Activated naive CD8-positive, alpha-beta T cell treated with anti-CD3 and anti-CD28 coated beads, Interleukin-2, amount 10 ng/mL, durations not matched to agents 7 days and 5 days (primary cell): ENCODE results near the gene ANKLE1. TPM values are rescaled to one million over a fixed set of nuclear protein-coding genes. Genes with fewer than 3 reads are reported as not detected.

ENCODE experiments used
- ATAC-seq: fragments of 150-1000 bp; cut with Tn5 transposase; one replicate; pipeline ENCODE4 v1.10.0; 2021; ENCODE audit warnings: low read depth, moderate library complexity
- POLR2A ChIA-PET: fragments of 350-600 bp; sonication (Branson Sonifier 250); formaldehyde crosslinking; loops from one replicate; lab custom pipeline; 2021; ENCODE audit warnings: antibody characterized with exemption; lab: Charles Lee
- DNase-seq: peaks from one replicate; pipeline ENCODE4 v3.0.0; 2021
- H3K27ac Mint-ChIP-seq: one replicate; pipeline ENCODE4 v1.8.0; 2022; ENCODE audit warnings: mild to moderate bottlenecking, mixed read lengths
- H3K27me3 Mint-ChIP-seq: one replicate; pipeline ENCODE4 v1.8.0; 2022; ENCODE audit warnings: mild to moderate bottlenecking, moderate library complexity, mixed read lengths
- H3K36me3 Mint-ChIP-seq: one replicate; pipeline ENCODE4 v1.8.0; 2021; ENCODE audit warnings: mild to moderate bottlenecking, mixed read lengths
- H3K4me1 Mint-ChIP-seq: one replicate; pipeline ENCODE4 v1.8.0; 2021; ENCODE audit warnings: mixed read lengths
- H3K4me3 Mint-ChIP-seq: one replicate; pipeline ENCODE4 v1.8.0; 2022; ENCODE audit warnings: mild to moderate bottlenecking, moderate library complexity, mixed read lengths
- H3K9me3 Mint-ChIP-seq: one replicate; pipeline ENCODE4 v1.8.0; 2021; ENCODE audit warnings: mixed read lengths
- total RNA-seq, 2 experiments: library from RNA; stranded (reverse); gene quantifications; one replicate each; pipeline ENCODE4 v1.2.3, GENCODE V29; 2021

The ANKLE1 gene
- total RNA-seq, 2 experiments from 2014 or later, result 5.7 to 5.8 TPM

DNA sequence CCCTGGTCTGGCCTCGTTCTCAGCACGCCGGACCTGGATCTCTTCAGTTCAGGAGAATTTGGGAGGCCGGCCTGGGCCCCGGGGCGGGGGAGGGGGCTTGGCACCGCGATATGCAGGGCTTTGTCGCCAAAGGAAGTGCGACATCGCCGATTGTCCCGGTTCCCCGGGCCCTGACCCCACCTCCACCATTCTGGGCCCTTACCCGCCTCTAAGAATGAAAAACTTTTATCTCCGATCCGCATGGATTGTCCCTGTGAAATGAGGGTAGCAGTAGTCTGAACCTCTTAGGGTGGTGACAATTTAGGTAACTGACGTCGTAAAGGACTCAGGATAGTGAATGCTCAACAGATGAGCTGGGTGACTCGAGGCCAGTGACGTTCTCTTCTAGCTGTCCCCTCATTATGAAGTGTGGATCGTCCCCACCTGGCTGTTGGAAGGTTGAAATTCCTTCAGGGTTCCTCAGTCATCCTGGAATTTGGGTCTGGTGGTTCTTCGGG is 28.3 kb downstream of the ANKLE1 start:
- Mint-ChIP-seq H3K27ac (peak overlapping the region; percentile 99), H3K27me3 (no peaks in the 10 kb centered on the region), H3K9me3 (no peaks in the 10 kb centered on the region), H3K4me1 (peaks cover 26% of the 10 kb centered on the region), H3K36me3 (no peaks in the 10 kb centered on the region), H3K4me3 (peak overlapping the region; percentile 99)
- POLR2A ChIA-PET, result interaction anchor here (0.8 to 3.8 kb wide), 10 partner anchors 11 to 95 kb away, joined by 3 to 45 read pairs (median 4); partner anchors contain the start of genes ANO8, BST2 and GTPBP3
- ATAC-seq (no peak), DNase-seq (no peak)

DNA sequence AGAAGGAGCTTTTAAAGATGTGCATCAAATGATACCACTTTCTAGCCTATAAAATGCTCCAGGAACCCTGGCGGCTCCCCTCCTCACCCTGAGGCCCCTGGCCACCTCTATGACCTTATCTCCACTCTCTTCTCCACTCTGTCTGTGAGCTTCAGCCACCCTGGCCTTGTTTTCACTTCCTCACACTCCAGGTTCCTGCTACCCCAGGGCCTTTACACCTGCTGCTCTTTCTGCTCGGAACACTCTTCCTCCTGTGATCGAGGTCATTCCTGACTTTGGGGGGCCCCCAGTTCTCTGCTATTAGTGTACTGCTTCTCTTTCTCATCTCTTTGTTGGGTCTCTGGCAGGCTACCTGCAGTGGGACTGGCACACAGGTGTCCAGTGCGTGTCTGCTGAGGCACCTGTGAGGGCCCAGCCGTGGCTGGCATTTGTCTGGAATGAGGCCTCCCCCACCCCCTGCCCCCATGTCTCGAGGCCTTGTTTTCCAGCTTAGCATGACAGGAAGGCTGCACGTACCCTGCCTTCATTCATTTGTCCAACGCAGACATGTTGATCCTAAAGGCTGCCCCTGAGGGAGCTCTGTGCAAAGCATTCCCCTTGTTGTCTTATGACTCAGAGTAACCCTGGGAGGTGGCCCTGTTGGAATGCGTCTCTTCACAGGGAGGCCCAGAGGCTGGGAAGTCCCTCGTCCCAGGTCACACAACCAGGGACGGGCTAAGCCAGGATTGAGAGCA is 29.9 kb downstream of the ANKLE1 start:
- Mint-ChIP-seq H3K4me3 (peak overlapping the region; percentile 2), H3K27me3 (no peaks in the 10 kb centered on the region), H3K4me1 (peaks cover 23% of the 10 kb centered on the region), H3K27ac (peak overlapping the region; percentile 51), H3K36me3 (peaks cover 10% of the 10 kb centered on the region), H3K9me3 (no peaks in the 10 kb centered on the region)
- POLR2A ChIA-PET, result no interaction called here
- ATAC-seq (no peak), DNase-seq (no peak)

DNA sequence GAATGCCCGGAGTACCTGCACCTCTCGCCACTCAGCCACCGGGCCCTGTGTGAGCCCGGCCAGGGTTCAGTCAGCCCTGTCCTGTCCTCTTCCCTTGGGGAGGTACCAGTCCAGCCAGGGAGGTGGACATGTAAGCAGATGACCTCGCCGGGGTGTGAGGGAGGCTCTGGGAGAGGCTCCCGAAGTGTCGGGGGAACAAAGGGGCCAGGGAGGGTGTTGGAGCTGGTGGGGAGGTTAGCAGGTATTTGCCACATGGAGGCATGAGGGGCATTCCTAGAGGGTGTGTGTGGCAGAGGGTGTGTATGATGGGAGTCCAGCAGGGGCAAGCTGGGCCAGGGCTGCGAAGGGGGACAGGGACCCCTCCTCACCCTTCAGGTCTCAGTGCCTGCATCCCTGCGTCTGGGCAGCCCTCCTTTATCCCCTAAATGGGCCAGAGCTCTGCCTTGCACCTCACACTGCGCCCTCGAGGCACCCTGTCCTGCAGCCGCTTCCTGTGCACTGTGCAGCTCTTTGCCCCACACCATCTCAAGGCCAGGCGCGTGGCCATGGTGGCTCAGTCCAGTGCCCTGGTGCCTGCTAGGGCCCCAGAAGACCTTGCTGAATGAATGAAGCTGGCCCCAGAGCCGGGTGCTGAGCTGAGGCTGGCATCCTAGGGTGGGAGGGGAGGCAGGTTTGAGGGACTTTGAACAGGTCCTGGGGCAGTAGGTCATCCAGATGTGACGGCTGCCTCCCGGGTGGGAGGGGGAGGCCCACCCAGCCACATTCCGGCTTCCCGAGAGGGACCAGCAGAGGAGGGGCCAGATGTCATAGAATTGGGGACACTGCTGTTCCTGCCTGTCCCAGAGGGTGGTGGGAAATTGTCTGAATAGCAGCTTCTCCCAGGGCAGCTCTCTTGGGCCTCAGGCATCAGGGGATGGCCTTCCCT is 30.8 kb downstream of the ANKLE1 start:
- no peaks in the 10 kb centered on the region for H3K9me3 Mint-ChIP-seq
- POLR2A ChIA-PET, result no interaction called here
- no peak for DNase-seq
- H3K27me3 Mint-ChIP-seq, result no peaks in the 10 kb centered on the region
- H3K4me1 Mint-ChIP-seq, result peaks cover 21% of the 10 kb centered on the region
- H3K27ac Mint-ChIP-seq, result no peak overlapping the region
- no peak overlapping the region for H3K4me3 Mint-ChIP-seq
- no peak for ATAC-seq
- H3K36me3 Mint-ChIP-seq, result peaks cover 10% of the 10 kb centered on the region

DNA sequence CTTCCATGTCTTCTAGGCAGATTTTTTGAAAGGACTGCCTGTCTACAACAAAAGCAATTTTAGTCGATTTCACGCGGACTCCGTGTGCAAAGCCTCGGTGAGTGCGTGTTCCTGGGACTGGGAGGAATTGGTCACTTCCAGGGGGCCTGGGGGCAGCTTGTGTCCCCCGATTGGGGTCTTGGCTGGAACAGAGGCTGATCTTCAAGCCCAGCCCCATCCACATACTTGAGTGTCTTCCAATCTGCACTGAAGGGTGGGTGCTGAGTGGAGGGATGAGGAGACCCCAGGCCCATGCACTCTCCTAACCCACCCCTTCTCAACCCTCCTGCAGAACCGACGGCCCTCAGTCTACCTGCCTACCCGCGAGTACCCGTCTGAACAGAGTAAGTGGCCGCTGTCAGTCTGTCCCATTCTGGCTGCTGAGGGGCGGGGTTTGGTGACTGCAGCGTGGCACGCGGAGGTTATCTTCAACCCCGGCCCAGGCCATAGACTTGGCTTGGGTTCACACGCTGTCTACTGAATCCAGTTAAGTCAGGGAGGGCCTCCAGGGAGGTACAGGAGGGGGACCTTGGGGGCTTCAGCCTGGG is 32.4 kb downstream of the ANKLE1 start:
- ATAC-seq (no peak), DNase-seq (no peak)
- Mint-ChIP-seq H3K27ac (no peak overlapping the region), H3K36me3 (peaks cover 10% of the 10 kb centered on the region), H3K4me1 (peaks cover 14% of the 10 kb centered on the region), H3K4me3 (no peak overlapping the region), H3K9me3 (no peaks in the 10 kb centered on the region), H3K27me3 (no peaks in the 10 kb centered on the region)
- POLR2A ChIA-PET, result no interaction called here

DNA sequence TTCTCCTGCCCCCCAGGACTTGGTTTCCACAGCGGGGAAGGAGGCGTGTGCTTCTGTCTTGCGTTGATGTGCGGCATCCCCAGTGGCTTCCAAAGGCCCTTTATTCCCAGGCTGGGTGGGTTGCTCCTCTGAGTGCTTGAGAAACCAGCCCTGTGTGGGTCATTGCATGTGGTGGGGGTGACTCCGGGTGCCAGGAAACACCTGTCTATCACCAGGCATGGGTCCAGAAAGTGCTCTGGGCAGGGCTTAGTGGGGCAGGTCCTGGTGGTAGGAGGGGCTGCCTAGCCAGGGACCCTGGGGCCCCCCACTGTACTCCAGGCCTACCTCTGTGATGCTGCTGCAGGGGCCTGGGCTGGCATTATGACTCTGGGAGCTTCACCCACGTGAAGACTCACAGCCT is 37.3 kb downstream of the ANKLE1 start:
- Mint-ChIP-seq H3K4me3 (no peak overlapping the region), H3K4me1 (peaks cover 5% of the 10 kb centered on the region), H3K27ac (no peak overlapping the region), H3K27me3 (no peaks in the 10 kb centered on the region), H3K36me3 (peaks cover 15% of the 10 kb centered on the region), H3K9me3 (no peaks in the 10 kb centered on the region)
- POLR2A ChIA-PET, result interaction anchor here (1.7 kb wide), 1 partner anchor 10 kb away, joined by 3 read pairs; no protein-coding TSS in a partner anchor
- ATAC-seq (no peak), DNase-seq (no peak)

DNA sequence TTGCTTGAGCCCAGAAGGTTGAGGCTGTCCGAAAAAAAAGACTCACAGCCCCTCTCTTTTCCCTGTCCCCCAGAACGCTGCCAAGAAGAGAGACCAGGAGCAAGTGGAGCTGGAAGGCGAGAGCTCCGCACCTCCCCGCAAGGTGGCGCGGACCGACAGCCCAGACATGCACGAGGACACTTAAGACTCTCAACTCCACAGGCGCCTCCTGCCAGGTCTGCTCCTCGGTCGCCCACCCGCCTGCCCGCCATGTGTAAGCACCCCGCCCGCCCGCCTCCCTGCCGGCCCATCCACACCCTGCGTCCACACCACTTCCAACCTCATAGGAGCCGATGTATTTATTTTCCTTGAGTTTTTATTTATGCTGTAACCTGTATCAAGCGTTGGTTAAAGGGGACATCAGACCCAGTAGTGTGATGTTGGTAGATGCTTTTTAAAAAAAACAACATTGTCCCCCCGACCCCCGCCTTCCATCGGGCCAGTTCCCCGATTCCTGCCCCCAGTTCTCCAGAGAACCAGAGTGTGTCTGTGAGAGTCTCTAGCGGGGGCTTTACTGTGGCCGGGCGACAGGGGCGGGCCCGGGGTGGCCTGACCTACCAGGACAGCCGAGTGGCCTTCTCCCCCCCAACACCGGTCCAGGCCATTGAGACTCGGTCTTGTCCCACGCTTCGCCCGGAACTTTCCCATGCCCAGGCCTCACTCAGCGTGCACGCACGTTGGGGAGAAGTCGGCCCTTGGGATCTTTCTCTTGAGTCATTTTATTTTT is 38.0 kb downstream of the ANKLE1 start:
- POLR2A ChIA-PET, result interaction anchor here (1.7 kb wide), 1 partner anchor 11 kb away, joined by 3 read pairs; no protein-coding TSS in a partner anchor
- DNase-seq, result no peak
- H3K27ac Mint-ChIP-seq, result no peak overlapping the region
- H3K4me1 Mint-ChIP-seq, result peaks cover 5% of the 10 kb centered on the region
- H3K27me3 Mint-ChIP-seq, result no peaks in the 10 kb centered on the region
- no peaks in the 10 kb centered on the region for H3K9me3 Mint-ChIP-seq
- H3K4me3 Mint-ChIP-seq, result no peak overlapping the region
- peaks cover 15% of the 10 kb centered on the region for H3K36me3 Mint-ChIP-seq
- no peak for ATAC-seq

DNA sequence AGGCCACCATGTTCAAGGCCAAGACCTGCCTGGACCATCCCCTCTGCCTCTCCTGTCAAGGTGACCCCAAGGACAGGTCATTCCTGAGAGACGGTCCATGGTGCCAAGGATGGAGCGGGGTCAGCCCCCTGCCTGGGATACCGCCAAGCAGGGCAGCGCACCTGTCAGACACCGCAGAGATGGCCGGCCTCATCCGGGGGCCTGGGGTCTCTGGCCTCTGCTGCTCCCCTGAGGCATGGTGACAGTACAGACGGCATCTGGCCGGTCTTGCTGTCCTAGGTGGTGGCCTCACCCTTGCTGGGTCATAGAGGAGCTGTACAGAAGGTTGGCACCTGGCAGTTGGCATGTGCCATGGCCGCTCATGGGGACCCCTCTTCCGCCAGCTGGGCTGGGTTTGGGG is 38.7 kb downstream of the ANKLE1 start:
- Mint-ChIP-seq H3K27me3 (no peaks in the 10 kb centered on the region), H3K9me3 (no peaks in the 10 kb centered on the region), H3K36me3 (peaks cover 14% of the 10 kb centered on the region), H3K4me3 (no peak overlapping the region), H3K4me1 (peaks cover 5% of the 10 kb centered on the region), H3K27ac (no peak overlapping the region)
- no peak for ATAC-seq
- POLR2A ChIA-PET, result interaction anchor here (1.2 kb wide), 1 partner anchor 11 kb away, joined by 3 read pairs; the partner anchor contains the start of gene DDA1
- DNase-seq, result no peak

DNA sequence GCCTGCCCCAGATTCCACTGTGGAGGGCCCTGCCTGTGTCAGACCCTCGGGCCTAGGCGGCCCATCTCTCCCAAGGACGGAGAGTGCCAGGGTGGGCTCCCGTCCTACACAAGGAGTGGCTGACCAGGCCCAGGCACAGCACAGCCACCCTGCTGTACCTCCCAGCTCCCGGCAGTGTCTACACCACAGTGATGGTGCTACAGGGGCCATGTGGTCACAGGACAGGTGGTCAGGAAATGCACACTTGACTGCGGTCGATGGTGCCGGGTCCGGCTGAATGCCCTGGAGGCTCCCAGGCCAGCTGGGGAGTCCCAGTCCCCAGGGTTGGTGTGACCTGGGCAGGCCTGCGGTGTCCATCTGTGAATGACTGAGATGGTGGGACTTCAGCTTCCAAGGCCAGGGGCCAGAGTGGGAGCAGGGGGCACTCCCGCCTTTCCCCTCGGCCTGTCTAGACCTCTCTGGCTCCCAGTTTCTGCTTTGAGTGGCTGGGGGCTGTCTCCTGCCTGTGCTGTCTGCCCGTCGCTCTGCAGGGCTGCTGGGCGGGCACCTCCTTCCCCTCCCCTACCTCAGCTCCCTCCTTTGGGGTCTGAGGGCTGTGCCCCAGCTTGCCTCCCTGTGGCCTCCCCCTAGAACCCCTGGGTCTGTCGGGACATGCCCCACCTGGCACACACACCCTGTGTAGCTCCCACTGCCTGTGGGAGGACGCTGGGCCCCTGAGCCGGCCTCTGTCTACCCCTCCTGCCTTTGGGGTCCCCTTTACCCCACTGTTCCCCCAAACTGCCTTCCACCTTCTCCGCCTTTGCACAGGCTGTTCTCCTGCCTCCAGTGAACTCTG is 40.2 kb downstream of the ANKLE1 start:
- H3K4me3 Mint-ChIP-seq, result no peak overlapping the region
- H3K27me3 Mint-ChIP-seq, result no peaks in the 10 kb centered on the region
- peaks cover 5% of the 10 kb centered on the region for H3K36me3 Mint-ChIP-seq
- POLR2A ChIA-PET, result interaction anchor here (0.6 to 0.9 kb wide), 2 partner anchors 12 to 1170 kb away, joined by 3 read pairs; no protein-coding TSS in a partner anchor
- ATAC-seq (no peak), DNase-seq (no peak)
- H3K27ac Mint-ChIP-seq, result peak overlapping the region; percentile 28
- H3K9me3 Mint-ChIP-seq, result no peaks in the 10 kb centered on the region
- H3K4me1 Mint-ChIP-seq, result peaks cover 4% of the 10 kb centered on the region

DNA sequence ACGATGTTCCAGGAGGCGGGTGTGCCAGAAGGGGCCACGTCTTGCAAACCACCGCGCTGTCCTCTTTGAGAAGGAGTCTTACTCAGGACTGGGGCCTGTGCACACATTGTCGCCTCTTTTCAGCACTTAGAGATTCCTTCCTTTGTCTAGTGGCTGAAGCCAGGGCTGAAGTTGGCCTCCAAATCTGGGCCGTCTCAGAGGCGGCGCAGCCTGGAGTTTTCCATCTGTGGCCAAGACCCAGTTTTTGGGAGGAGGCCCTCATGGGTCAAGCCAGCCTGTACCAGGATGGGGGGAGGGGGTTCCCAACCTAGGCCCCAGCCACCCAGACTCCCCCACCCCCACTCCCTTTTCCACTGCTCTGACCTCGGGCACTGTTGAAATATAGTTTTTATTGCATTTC is 41.2 kb downstream of the ANKLE1 start:
- POLR2A ChIA-PET, result interaction anchor here (2.3 kb wide), 1 partner anchor 10 kb away, joined by 10 read pairs; no protein-coding TSS in a partner anchor
- H3K27ac Mint-ChIP-seq, result no peak overlapping the region
- peaks cover 5% of the 10 kb centered on the region for H3K36me3 Mint-ChIP-seq
- ATAC-seq, result no peak
- peaks cover 4% of the 10 kb centered on the region for H3K4me1 Mint-ChIP-seq
- H3K4me3 Mint-ChIP-seq, result no peak overlapping the region
- H3K9me3 Mint-ChIP-seq, result no peaks in the 10 kb centered on the region
- no peaks in the 10 kb centered on the region for H3K27me3 Mint-ChIP-seq
- no peak for DNase-seq

DNA sequence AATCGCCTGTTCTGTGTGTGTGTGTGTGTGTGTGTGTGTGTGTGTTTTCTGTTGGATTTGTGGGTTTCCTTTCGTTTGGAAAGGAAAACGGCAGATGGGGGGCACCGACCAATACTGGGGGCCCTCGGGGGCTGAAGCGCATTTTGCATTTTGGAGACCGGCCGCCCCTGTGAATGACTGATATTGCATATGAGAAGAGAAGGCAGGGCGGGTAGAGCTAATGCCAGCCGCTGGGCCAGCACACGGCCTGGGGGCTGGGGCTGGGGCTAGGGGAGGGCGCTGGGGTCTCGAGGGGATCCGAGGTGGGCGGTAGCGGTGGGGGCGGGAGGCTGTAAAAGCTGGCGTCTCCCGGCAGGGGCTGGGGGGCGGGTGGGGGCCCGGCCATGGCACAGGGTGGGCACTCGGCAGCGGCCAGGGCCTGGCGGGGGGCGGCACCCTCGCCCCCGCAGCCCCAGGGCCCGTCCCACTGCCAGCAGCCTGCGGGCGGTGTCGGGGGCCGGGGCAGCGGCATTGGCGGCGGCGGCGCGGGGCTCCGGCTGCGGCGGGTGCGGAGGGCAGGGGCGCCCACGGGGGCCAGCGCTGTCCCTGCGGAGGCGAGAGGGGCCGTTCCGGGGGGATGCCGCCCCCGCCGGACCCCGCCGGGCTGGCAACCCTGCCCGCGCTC is 41.7 kb downstream of the ANKLE1 start:
- peak overlapping the region; percentile 47 for H3K4me3 Mint-ChIP-seq
- H3K27ac Mint-ChIP-seq, result no peak overlapping the region
- peaks cover 5% of the 10 kb centered on the region for H3K36me3 Mint-ChIP-seq
- H3K9me3 Mint-ChIP-seq, result no peaks in the 10 kb centered on the region
- peaks cover 5% of the 10 kb centered on the region for H3K4me1 Mint-ChIP-seq
- H3K27me3 Mint-ChIP-seq, result no peaks in the 10 kb centered on the region
- POLR2A ChIA-PET, result interaction anchor here (2.3 kb wide), 1 partner anchor 10 kb away, joined by 10 read pairs; no protein-coding TSS in a partner anchor
- DNase-seq (no peak), ATAC-seq (no peak)

DNA sequence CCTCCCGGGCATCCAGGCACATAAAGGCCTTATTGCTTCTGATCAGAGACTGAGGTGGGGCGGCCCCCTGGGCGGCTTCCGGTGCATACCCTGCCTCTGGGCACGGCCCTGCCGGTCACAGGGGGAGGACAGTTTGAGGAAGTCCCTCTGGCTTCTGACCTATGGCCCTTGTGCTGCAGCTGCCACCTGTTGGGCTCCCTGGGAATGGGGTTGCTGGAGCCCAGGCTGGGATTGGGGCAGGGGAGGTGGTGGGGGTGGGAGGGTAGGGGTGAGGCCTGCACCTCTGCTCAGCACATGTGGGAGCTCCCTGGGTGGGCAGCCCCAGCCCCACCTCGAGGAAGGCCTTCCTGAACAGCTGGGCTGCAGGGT is 42.2 kb downstream of the ANKLE1 start:
- no peak for DNase-seq
- POLR2A ChIA-PET, result interaction anchor here (0.5 to 2.3 kb wide), 3 partner anchors 9 to 419 kb away, joined by 5 to 10 read pairs (median 5); partner anchors contain the start of gene DDA1
- no peaks in the 10 kb centered on the region for H3K9me3 Mint-ChIP-seq
- H3K36me3 Mint-ChIP-seq, result peaks cover 5% of the 10 kb centered on the region
- peak overlapping the region; percentile 42 for H3K27ac Mint-ChIP-seq
- peak; percentile 29 for ATAC-seq
- H3K27me3 Mint-ChIP-seq, result no peaks in the 10 kb centered on the region
- H3K4me3 Mint-ChIP-seq, result no peak overlapping the region
- peaks cover 5% of the 10 kb centered on the region for H3K4me1 Mint-ChIP-seq
